K562 (cell line): ENCODE measurements around the gene TRIM47. TPM values are rescaled to one million over a fixed set of nuclear protein-coding genes. Genes with fewer than 3 reads are reported as not detected.

Source experiments
- ATF3 ChIP-seq, 2 experiments: fragments of 450-650 bp in 1 of 2; sonication (generic) in 1 of 2; formaldehyde crosslinking in 1 of 2; IDR thresholded peaks in 1 of 2; conservative IDR thresholded peaks in 1 of 2; 2 replicates each; pipeline versions ENCODE4 v1.6.1 to v1.8.1; 2016 to 2023; ENCODE audit warnings: mild to moderate bottlenecking in 2 of 2, moderate library complexity in 2 of 2, inconsistent platforms in 1 of 2, missing genetic modification reagents in 1 of 2
- BCL6 ChIP-seq: fragments of 250-450 bp; sonication (Bioruptor Pico); IDR thresholded peaks from 2 replicates; pipeline ENCODE4 v1.4.0; 2020
- BRD9 ChIP-seq: fragments of 450-650 bp; IDR thresholded peaks from 2 replicates; pipeline ENCODE4 v1.6.1; 2018; ENCODE audit warnings: low read depth; ENCODE audit not compliant: partially characterized antibody
- CBFA2T3 ChIP-seq: fragments of 450-650 bp; IDR thresholded peaks from 2 replicates; pipeline ENCODE4 v1.6.1; 2017
- CUX1 ChIP-seq: fragments of 200-800 bp; sonication (Bioruptor generic); IDR thresholded peaks from 2 replicates; pipeline ENCODE4 v1.6.1; 2016; ENCODE audit warnings: missing genetic modification characterization, missing compliant biosample characterization
- E2F1 ChIP-seq: sonication (generic); formaldehyde crosslinking; IDR thresholded peaks from 2 replicates; pipeline ENCODE4 v1.8.1; 2023; ENCODE audit warnings: mild to moderate bottlenecking, missing genetic modification reagents, moderate library complexity
- E2F5 ChIP-seq: sonication (generic); formaldehyde crosslinking; IDR thresholded peaks from 2 replicates; pipeline ENCODE4 v1.8.0; 2022; ENCODE audit warnings: mild to moderate bottlenecking, missing genetic modification reagents
- HMG20B ChIP-seq: fragments of 250-450 bp; sonication (Bioruptor Pico); IDR thresholded peaks from 2 replicates; pipeline ENCODE4 v1.5.0; 2021; ENCODE audit warnings: mild to moderate bottlenecking
- NCOA1 ChIP-seq: fragments of 450-650 bp; IDR thresholded peaks from 2 replicates; pipeline ENCODE4 v1.6.1; 2016; ENCODE audit warnings: low read depth
- NFRKB ChIP-seq: fragments of 450-650 bp; IDR thresholded peaks from 2 replicates; pipeline ENCODE4 v1.6.1; 2016; ENCODE audit warnings: low read depth
- ZBTB12 ChIP-seq: fragments of 250-450 bp; sonication (Bioruptor Pico); IDR thresholded peaks from 2 replicates; pipeline ENCODE4 v1.4.0; 2020
- ZBTB17 ChIP-seq: fragments of 450-650 bp; formaldehyde crosslinking; IDR thresholded peaks from 2 replicates; pipeline ENCODE4 v1.4.0; 2020; ENCODE audit warnings: mild to moderate bottlenecking
- ZBTB33 ChIP-seq: sonication (generic); formaldehyde crosslinking; IDR thresholded peaks from 2 replicates; pipeline ENCODE4 v1.8.1; 2023; ENCODE audit warnings: mild to moderate bottlenecking, missing genetic modification reagents
- ZNF280A ChIP-seq: fragments of 450-650 bp; IDR thresholded peaks from 2 replicates; pipeline ENCODE4 v1.6.1; 2018; ENCODE audit warnings: mild to moderate bottlenecking, low read depth; ENCODE audit not compliant: partially characterized antibody
- ZNF445 ChIP-seq: fragments of 250-450 bp; sonication (Bioruptor Pico); IDR thresholded peaks from 2 replicates; pipeline ENCODE4 v1.4.0; 2020; ENCODE audit warnings: low read depth, mild to moderate bottlenecking, moderate library complexity
- polyA plus RNA-seq, 8 experiments: library from polyadenylated mRNA; depleted of rRNA in 4 of 8; stranded (reverse) in 5 of 8; unstranded in 3 of 8; fragments of >200 nt; fragmentation: Nextera tagmentation in 2 of 8; fragmentation: Illumina TruSeq in 1 of 8; extraction: Ambion mirVana in 2 of 8; extraction: Trizol in 1 of 8; gene quantifications; 2 replicates each; pipeline versions ENCODE4 v1.2.1 to v1.2.3, GENCODE V29; 2011 to 2014; ENCODE audit warnings: inconsistent platforms in 1 of 8, missing spikeins in 1 of 8
- total RNA-seq, 7 experiments: library from RNA; depleted of rRNA in 6 of 7; stranded (reverse); fragments of >200 nt in 6 of 7; fragmentation: Illumina TruSeq in 2 of 7; extraction: Trizol in 2 of 7; gene quantifications; 2 replicates each; pipeline versions ENCODE4 v1.2.1 to v1.2.3, GENCODE V29; 2011 to 2021; ENCODE audit warnings: low replicate concordance in 1 of 7

Gene TRIM47
- total and polyA plus RNA-seq, 9 of the 15 experiments (the other 6 are each of a cell fraction or from before 2014, with no cell fraction given) = 0.56 to 6.1 (median 3.2) TPM

- TF ChIP-seq ZBTB12 (CRISPR knock-in tag) (no peak), ZBTB33 (CRISPR knock-in tag) (peak; percentile 98), E2F1 (CRISPR knock-in tag) (no peak), HMG20B (CRISPR knock-in tag) (no peak), BRD9 (no peak), NCOA1 (no peak), ZBTB17 (CRISPR knock-in tag) (no peak), E2F5 (no peak), NFRKB (no peak), BCL6 (CRISPR knock-in tag) (no peak), ATF3 (IDR thresholded peaks at IDR 0.05) (no peak), ATF3 (CRISPR knock-in tag; conservative IDR thresholded peaks at IDR 0.05) (no peak), ZNF445 (CRISPR knock-in tag) (no peak), CUX1 (CRISPR knock-in tag) (no peak), ZNF280A (no peak), CBFA2T3 (no peak)
These were observed 618 bp downstream of the TRIM47 start (continued) for GRCh38 chr17:75877752-75878173.
